PFSK-1 (cell line): ENCODE measurements around the gene PTTG1IP.

Source experiments
- FOXP2 ChIP-seq: optimal IDR thresholded peaks from 2 replicates; pipeline ENCODE3; 2011; ENCODE audit warnings: borderline replicate concordance, control low read depth, inconsistent platforms; ENCODE audit not compliant: insufficient read depth; ENCODE audit errors: extremely low read length, extremely low read depth
- POLR2AphosphoS5 ChIP-seq: IDR thresholded peaks from 2 replicates; pipeline ENCODE4 v1.6.1; 2012; ENCODE audit warnings: low read depth, mild to moderate bottlenecking, control low read depth, low read length, moderate library complexity
- SIN3A ChIP-seq: IDR thresholded peaks from 2 replicates; pipeline ENCODE4 v1.6.1; 2012; ENCODE audit warnings: mild to moderate bottlenecking, low read length, moderate library complexity, borderline replicate concordance; ENCODE audit not compliant: insufficient read depth
- TAF1 ChIP-seq: IDR thresholded peaks from 2 replicates; pipeline ENCODE4 v1.6.1; 2012; ENCODE audit warnings: low read length, control low read depth, borderline replicate concordance; ENCODE audit not compliant: insufficient read depth
- TF ChIP-seq, protein P1 (sequence below), 2 experiments: IDR thresholded peaks; 2 replicates each; pipeline versions ENCODE4 v1.6.1 to v1.8.0; 2011 to 2012; ENCODE audit warnings: low read depth in 2 of 2, low read length in 2 of 2, control low read depth in 1 of 2, inconsistent platforms in 1 of 2, mild to moderate bottlenecking in 1 of 2, moderate library complexity in 1 of 2; ENCODE audit not compliant: insufficient read depth in 1 of 2

Gene PTTG1IP

DNA sequence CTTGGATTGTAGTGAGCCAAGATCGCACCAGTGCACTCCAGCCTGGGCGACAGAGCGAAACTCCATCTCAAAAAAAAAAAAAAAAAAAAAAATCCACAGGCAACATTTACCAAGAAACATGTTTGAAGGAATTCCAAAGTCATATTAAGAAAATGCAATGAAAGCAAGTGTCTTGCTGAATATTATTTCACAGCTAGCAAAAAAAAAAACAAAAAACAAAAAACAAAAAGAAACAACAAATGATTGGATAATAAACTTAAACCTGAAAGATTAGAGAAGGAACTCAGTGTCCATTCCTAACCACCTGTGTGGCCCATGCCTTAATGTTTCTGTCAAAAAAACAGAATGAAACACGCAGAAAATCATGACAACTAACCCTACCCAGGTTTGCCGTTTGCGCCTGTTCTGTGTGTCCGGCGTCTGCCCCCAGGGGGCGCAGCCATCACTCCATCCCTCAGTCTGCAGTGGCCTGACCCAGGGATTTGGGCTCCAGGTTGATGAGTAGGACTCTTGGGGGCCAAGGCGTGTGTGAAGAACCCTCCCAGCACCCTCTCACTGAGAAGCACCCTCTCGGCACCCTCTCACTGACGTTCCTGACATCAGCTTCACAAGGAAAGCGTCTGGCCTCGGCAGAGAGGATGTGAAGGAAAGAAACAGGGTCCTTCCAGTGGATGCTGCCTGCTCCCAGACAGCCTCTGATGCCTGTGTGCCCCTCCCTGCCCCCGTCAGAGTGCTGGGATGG lies 19.2 kb upstream of the PTTG1IP start:
- TF ChIP-seq, protein P1, sequence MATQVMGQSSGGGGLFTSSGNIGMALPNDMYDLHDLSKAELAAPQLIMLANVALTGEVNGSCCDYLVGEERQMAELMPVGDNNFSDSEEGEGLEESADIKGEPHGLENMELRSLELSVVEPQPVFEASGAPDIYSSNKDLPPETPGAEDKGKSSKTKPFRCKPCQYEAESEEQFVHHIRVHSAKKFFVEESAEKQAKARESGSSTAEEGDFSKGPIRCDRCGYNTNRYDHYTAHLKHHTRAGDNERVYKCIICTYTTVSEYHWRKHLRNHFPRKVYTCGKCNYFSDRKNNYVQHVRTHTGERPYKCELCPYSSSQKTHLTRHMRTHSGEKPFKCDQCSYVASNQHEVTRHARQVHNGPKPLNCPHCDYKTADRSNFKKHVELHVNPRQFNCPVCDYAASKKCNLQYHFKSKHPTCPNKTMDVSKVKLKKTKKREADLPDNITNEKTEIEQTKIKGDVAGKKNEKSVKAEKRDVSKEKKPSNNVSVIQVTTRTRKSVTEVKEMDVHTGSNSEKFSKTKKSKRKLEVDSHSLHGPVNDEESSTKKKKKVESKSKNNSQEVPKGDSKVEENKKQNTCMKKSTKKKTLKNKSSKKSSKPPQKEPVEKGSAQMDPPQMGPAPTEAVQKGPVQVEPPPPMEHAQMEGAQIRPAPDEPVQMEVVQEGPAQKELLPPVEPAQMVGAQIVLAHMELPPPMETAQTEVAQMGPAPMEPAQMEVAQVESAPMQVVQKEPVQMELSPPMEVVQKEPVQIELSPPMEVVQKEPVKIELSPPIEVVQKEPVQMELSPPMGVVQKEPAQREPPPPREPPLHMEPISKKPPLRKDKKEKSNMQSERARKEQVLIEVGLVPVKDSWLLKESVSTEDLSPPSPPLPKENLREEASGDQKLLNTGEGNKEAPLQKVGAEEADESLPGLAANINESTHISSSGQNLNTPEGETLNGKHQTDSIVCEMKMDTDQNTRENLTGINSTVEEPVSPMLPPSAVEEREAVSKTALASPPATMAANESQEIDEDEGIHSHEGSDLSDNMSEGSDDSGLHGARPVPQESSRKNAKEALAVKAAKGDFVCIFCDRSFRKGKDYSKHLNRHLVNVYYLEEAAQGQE (IDR thresholded peaks at IDR 0.05; ENCODE audit: insufficient read depth in 1 of 2, low read depth in 2 of 2, low read length in 2 of 2), result no peak
- TF ChIP-seq FOXP2 (no peak), SIN3A (no peak), POLR2AphosphoS5 (no peak), TAF1 (no peak)

DNA sequence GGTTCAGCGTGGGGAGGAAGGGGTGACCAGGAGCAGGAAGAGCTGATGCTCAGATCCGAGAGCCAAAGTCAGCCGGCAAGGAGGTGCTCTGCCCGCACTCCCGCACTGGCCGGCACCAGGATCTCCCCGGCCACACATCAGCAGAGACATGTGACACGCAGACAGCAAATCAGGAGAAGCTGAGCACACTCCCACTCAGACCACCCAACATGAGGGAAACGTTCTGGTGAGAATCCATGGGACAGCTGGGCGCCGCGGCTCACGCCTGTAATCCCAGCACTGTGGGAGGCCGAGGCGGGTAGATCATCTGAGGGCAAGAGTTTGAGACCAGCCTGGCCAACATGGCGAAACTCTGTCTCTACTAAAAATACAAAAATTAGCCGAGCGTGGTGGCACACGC lies 18.6 kb upstream of the PTTG1IP start:
- TF ChIP-seq TAF1 (no peak), FOXP2 (no peak), POLR2AphosphoS5 (no peak), SIN3A (no peak)
- TF ChIP-seq, protein P1 (IDR thresholded peaks at IDR 0.05; ENCODE audit: insufficient read depth in 1 of 2, low read depth in 2 of 2, low read length in 2 of 2), result no peak

DNA sequence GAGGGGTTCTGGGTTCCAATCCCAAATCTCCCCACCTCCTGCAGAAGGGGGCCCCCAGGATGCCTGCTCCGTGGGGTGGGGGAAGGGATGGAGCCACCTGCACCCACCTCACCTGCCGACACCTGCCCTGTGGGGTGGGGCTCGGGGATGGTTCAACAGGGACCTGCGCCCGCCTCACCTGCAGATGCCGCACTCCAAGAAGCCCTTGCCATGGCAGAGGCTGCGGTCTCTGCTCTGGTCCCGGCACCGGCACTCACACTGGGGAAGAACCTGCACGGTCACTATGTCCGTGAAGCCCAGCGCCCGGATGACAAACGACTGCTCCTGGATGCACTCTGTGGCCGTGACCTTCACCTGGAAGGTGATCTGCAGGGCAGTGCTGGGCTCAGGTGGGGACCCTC lies 18.1 kb upstream of the PTTG1IP start:
- TF ChIP-seq FOXP2 (no peak), POLR2AphosphoS5 (no peak), TAF1 (no peak), SIN3A (no peak)
- TF ChIP-seq, protein P1 (IDR thresholded peaks at IDR 0.05; ENCODE audit: insufficient read depth in 1 of 2, low read depth in 2 of 2, low read length in 2 of 2), result no peak

DNA sequence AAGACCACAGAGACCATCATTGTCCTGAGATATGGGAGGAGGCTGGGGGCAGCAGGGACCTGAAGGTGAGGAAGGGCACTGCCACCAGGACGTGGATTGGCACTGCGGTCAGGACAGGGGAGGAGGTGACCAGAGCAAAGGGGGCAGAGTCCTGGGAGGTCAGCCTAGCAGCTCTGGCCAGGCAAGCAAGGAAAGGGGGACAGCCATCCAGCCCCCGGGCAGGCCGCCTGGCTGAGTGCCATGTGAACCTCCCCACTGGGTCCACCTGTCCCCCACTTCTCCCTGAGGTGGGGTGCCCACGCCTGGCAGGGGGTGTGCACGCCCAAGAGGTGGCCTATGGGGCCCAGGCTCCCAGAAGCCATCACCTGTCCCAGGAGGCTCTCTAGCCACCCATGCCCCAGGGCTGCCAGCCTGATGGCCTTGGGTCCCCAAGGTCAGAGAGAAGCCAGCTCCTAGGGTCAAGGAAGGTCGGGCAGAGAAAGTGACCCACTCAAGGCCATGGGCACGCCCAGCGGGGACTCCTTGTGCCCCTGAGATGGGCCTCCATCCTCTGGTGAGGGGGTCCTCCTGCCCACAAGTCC lies 17.6 kb upstream of the PTTG1IP start:
- TF ChIP-seq POLR2AphosphoS5, result no peak
- TF ChIP-seq, protein P1 (IDR thresholded peaks at IDR 0.05; ENCODE audit: insufficient read depth in 1 of 2, low read depth in 2 of 2, low read length in 2 of 2), result no peak
